ENCODE data around the gene STRA6. TPM values are rescaled to one million over a fixed set of nuclear protein-coding genes. Genes with fewer than 3 reads are reported as not detected.
A peak's percentile ranks its signal among the peaks of the same experiment; 100 is the strongest.

STRA6 gene
- total RNA-seq, 4 donors from 2014 or later, result 0.39 to 1.9 TPM; not detected in 2

DNA sequence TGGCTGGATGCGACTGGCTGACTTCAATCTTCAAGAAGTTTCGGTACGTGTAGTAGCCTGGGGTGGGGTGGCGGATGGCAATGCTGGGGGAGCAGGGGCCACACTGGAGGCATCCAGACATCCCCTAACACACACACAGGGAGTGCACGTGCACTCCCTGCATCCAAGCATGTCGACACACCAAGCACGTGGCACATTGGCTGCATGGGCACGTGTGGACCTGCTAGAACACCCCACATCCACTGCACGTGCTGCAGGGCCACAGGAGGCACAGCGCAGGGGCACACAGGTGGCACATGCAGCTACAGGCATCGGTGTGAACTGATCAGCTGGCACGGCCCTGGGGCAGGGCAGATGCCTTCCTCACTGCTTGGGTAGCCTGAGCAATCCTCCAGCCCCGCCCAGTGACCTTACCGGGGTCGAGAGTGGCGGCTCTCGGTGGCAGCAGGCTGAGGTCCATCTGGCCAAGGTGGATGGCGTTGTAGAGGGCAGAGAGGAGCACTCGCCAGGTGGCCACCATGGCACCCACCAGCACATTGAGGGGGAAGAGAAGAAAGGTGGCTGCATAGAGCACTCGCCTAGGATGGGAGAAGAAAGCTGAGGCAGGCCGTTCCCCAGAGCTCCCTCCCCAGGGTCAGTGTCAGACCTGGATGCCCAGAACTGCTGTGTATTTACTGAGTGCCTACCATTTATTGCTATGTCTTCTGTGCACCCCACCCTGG is 21.5 kb downstream of the STRA6 start:
- H3K27me3 ChIP-seq, result no peaks in the 10 kb centered on the region
- TF ChIP-seq EP300 (IDR thresholded peaks at IDR 0.05) (no peak), POLR2A (IDR thresholded peaks at IDR 0.05) (no peak)
- TF ChIP-seq, protein P1, sequence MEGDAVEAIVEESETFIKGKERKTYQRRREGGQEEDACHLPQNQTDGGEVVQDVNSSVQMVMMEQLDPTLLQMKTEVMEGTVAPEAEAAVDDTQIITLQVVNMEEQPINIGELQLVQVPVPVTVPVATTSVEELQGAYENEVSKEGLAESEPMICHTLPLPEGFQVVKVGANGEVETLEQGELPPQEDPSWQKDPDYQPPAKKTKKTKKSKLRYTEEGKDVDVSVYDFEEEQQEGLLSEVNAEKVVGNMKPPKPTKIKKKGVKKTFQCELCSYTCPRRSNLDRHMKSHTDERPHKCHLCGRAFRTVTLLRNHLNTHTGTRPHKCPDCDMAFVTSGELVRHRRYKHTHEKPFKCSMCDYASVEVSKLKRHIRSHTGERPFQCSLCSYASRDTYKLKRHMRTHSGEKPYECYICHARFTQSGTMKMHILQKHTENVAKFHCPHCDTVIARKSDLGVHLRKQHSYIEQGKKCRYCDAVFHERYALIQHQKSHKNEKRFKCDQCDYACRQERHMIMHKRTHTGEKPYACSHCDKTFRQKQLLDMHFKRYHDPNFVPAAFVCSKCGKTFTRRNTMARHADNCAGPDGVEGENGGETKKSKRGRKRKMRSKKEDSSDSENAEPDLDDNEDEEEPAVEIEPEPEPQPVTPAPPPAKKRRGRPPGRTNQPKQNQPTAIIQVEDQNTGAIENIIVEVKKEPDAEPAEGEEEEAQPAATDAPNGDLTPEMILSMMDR (IDR thresholded peaks at IDR 0.05), result no peak
- H3K36me3 ChIP-seq, result no peaks in the 10 kb centered on the region
- peaks cover 0 to 51% (median 26%) of the 10 kb centered on the region in 4 donors for H3K4me1 ChIP-seq
- no peaks in the 10 kb centered on the region for H3K9me3 ChIP-seq
- no peak for DNase-seq (ENCODE audit: low spot score in 2 of 2)
- no peak overlapping the region for H3K27ac ChIP-seq
- WGBS, 2 donors, result 84% methylated on average over 13 to 15 of the region's 21 CpGs
- H3K4me3 ChIP-seq, result no peak overlapping the region

DNA sequence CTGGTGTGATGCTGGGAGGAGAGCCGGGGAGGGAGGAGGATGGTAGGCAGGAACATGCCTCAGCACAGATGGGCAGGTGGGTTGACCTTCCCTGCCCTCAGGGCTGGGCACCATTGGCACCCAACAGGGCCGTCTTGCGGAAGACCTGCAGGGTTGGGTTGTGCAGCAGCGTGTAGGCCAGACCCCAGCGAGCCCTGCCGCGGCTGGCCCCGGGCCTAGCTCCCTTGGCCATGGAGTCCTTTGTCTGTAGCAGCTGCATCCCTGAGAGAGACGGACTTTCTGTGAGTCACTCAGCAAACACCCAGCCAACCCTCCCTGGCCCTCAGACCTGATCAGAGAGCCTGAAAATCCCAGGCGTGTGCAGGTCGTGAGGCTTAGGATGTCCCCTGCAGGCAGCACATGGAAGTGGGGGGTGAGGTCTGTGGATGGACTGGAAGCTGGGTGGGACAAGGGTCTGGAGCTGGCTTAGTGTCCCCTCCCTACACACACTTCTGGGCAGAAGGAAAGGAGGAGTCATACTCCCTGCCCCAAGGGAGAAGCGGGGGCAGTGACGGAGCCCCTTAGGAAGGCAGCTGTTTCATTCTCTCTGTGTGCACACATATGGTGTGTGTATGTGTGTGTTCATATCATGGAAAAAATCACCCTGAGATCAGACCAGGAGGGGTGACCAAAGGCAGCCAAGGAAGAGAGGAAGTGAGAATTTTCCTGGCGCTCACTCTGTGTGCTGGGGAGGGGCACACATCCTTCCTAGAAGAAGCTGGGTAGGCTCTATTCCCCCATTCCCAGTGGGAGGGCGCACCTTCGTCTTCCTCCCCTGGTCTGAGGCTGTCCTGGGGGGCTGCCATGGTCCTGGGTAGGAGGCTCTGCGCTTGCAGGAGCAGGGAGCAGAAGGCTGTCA is 22.4 kb downstream of the STRA6 start:
- no peaks in the 10 kb centered on the region for H3K27me3 ChIP-seq
- H3K9me3 ChIP-seq, result no peaks in the 10 kb centered on the region
- H3K4me3 ChIP-seq, result no peak overlapping the region
- TF ChIP-seq EP300 (IDR thresholded peaks at IDR 0.05) (no peak), POLR2A (IDR thresholded peaks at IDR 0.05) (no peak)
- TF ChIP-seq, protein P1 (IDR thresholded peaks at IDR 0.05), result no peak
- peaks cover 0 to 3% (median 0%) of the 10 kb centered on the region in 3 donors for H3K36me3 ChIP-seq
- WGBS, 2 donors, result 59 to 79% methylated on average over 12 to 14 of the region's 17 CpGs
- DNase-seq (ENCODE audit: low spot score in 2 of 2), result no peak
- H3K27ac ChIP-seq, result peak overlapping the region in 2 of 4 donors; percentile 26 to 57
- H3K4me1 ChIP-seq, result peaks cover 0 to 59% (median 32%) of the 10 kb centered on the region in 4 donors

- H3K36me3 ChIP-seq, result peaks cover 0 to 4% (median 0%) of the 10 kb centered on the region in 3 donors
These were observed 23.3 kb downstream of the STRA6 start for GRCh38 chr15:74179101-74179841.

GRCh38 chr15:74178326-74179100 is 24.1 kb downstream of the STRA6 start:
- peak overlapping the region in 2 of 4 donors; percentile 57 to 75 for H3K27ac ChIP-seq
- H3K27me3 ChIP-seq, result no peaks in the 10 kb centered on the region
- DNase-seq (ENCODE audit: low spot score in 2 of 2), result no peak
- H3K4me1 ChIP-seq, result peaks cover 0 to 76% (median 36%) of the 10 kb centered on the region in 4 donors
- WGBS, 2 donors, result 81 to 90% methylated on average over 6 to 7 of the region's 7 CpGs
- peaks cover 0 to 4% (median 0%) of the 10 kb centered on the region in 3 donors for H3K36me3 ChIP-seq
- H3K9me3 ChIP-seq, result no peaks in the 10 kb centered on the region
- H3K4me3 ChIP-seq, result no peak overlapping the region
- TF ChIP-seq POLR2A (IDR thresholded peaks at IDR 0.05), result no peak
- TF ChIP-seq, protein P1 (IDR thresholded peaks at IDR 0.05), result no peak
- TF ChIP-seq EP300 (IDR thresholded peaks at IDR 0.05), result no peak

More at GRCh38 chr15:74179101-74179841, 23.3 kb downstream of the STRA6 start:
- Histone ChIP-seq H3K27ac (peak overlapping the region in 2 of 4 donors; percentile 57 to 75), H3K27me3 (no peaks in the 10 kb centered on the region), H3K4me1 (peaks cover 0 to 68% (median 32%) of the 10 kb centered on the region in 4 donors), H3K4me3 (no peak overlapping the region), H3K9me3 (no peaks in the 10 kb centered on the region)
- TF ChIP-seq, protein P1 (IDR thresholded peaks at IDR 0.05), result no peak
- TF ChIP-seq EP300 (IDR thresholded peaks at IDR 0.05), result peak; percentile 24 to 56
- DNase-seq (ENCODE audit: low spot score in 2 of 2), result peak; percentile 40 to 63
- 30 to 34% methylated on average over 12 to 13 of the region's 13 CpGs for WGBS, 2 donors
